GM12878 (cell line): Measurements from ENCODE around the gene SLC26A11.

Experiments
- ATF2 ChIP-seq: IDR thresholded peaks from 2 replicates; pipeline ENCODE4 v1.6.1; 2012; ENCODE audit warnings: low read length, inconsistent platforms
- BCL3 ChIP-seq: IDR thresholded peaks from 2 replicates; pipeline ENCODE4 v1.6.1; 2011; ENCODE audit warnings: borderline replicate concordance, low read depth, mild to moderate bottlenecking, moderate library complexity, low read length; ENCODE audit not compliant: insufficient read depth, poor library complexity, severe bottlenecking
- CTCF ChIP-seq, 3 experiments: IDR thresholded peaks in 2 of 3; conservative IDR thresholded peaks in 1 of 3; 2 replicates each; pipeline ENCODE4 v1.5.1; 2011; ENCODE audit warnings: low read depth in 3 of 3, low read length in 3 of 3, mild to moderate bottlenecking in 3 of 3, control low read depth in 2 of 3, moderate library complexity in 2 of 3, inconsistent platforms in 1 of 3, mixed read lengths in 1 of 3; ENCODE audit not compliant: control insufficient read depth in 2 of 3, insufficient read depth in 1 of 3; ENCODE audit errors: extremely low read depth in 1 of 3
- ESRRA ChIP-seq: IDR thresholded peaks from 2 replicates; pipeline ENCODE4 v1.6.1; 2012; ENCODE audit warnings: mild to moderate bottlenecking, low read length, improper control_type of control experiment
- ETV6 ChIP-seq, 2 experiments: fragments of 450-650 bp in 1 of 2; IDR thresholded peaks in 1 of 2; conservative IDR thresholded peaks in 1 of 2; 2 replicates each; pipeline ENCODE4 v1.6.1; 2014; ENCODE audit warnings: antibody characterized with exemption in 1 of 2, borderline replicate concordance in 1 of 2, low read depth in 1 of 2, mild to moderate bottlenecking in 1 of 2, moderate library complexity in 1 of 2
- IKZF1 ChIP-seq: fragments of 450-650 bp; conservative IDR thresholded peaks from 2 replicates; pipeline ENCODE4 v1.6.1; 2017; ENCODE audit warnings: antibody characterized with exemption, mild to moderate bottlenecking
- MAX ChIP-seq: IDR thresholded peaks from 2 replicates; pipeline ENCODE4 v1.6.1; 2012; ENCODE audit warnings: low read depth, low read length, improper control_type of control experiment
- MEF2B ChIP-seq: fragments of 450-650 bp; IDR thresholded peaks from 2 replicates; pipeline ENCODE4 v1.6.1; 2018; ENCODE audit warnings: mild to moderate bottlenecking, moderate library complexity; ENCODE audit not compliant: partially characterized antibody, poor library complexity, severe bottlenecking
- NR2C2 ChIP-seq: IDR thresholded peaks from 2 replicates; pipeline ENCODE4 v1.6.1; 2011; ENCODE audit warnings: borderline replicate concordance, low read depth; ENCODE audit not compliant: control insufficient read depth, insufficient read length
- SP1 ChIP-seq: IDR thresholded peaks from one replicate; pipeline ENCODE4 v1.6.1; 2011; ENCODE audit warnings: low read depth, low read length
- TARDBP ChIP-seq: IDR thresholded peaks from 2 replicates; pipeline ENCODE4 v1.6.1; 2016; ENCODE audit warnings: borderline replicate concordance

- TF ChIP-seq ETV6 (conservative IDR thresholded peaks at IDR 0.05 in 1 of 2, IDR thresholded peaks at IDR 0.05 in 1 of 2; ENCODE audit: borderline replicate concordance in 1 of 2, low read depth in 1 of 2) (no peak), SP1 (no peak), ATF2 (no peak), MAX (no peak), CTCF (IDR thresholded peaks at IDR 0.05 in 2 of 3, conservative IDR thresholded peaks at IDR 0.05 in 1 of 3; ENCODE audit: control insufficient read depth in 2 of 3, extremely low read depth in 1 of 3, insufficient read depth in 1 of 3, low read depth in 3 of 3, low read length in 3 of 3) (no peak; a peak in 1 of 6 replicates), TARDBP (no peak), IKZF1 (no peak), NR2C2 (no peak), MEF2B (no peak), ESRRA (no peak), BCL3 (no peak)
Observed at GRCh38 chr17:80185968-80186367, 34.3 kb upstream of the SLC26A11 start.
